HG03108 (cell line): ENCODE measurements around the gene OR51V1.
"Not testable (repeated sequence)": the region's sequence is repeated elsewhere in the genome, so short reads cannot be mapped to it uniquely, and the experiment has no call there.

ENCODE experiments used
- ATAC-seq: cut with Tn5 transposase; IDR thresholded peaks from one replicate; pipeline ENCODE4 v1.9.1; 2021; ENCODE audit warnings: moderate library complexity; ENCODE audit not compliant: unreplicated experiment

OR51V1 gene

GRCh38 chr11:5174934-5175333, 25.5 kb downstream of the OR51V1 start:
- ATAC-seq, result no peak

- ATAC-seq, result no peak
Observed at GRCh38 chr11:5171856-5172255, 28.6 kb downstream of the OR51V1 start.

- ATAC-seq, result not testable (repeated sequence)
Observed at GRCh38 chr11:5165898-5166297, 34.6 kb downstream of the OR51V1 start.

GRCh38 chr11:5164807-5165206, 35.7 kb downstream of the OR51V1 start:
- not testable (repeated sequence) for ATAC-seq

- not testable (repeated sequence) for ATAC-seq
Observed at GRCh38 chr11:5161045-5161444, 39.4 kb downstream of the OR51V1 start.

- ATAC-seq, result not testable (repeated sequence)
Observed at GRCh38 chr11:5160217-5160616, 40.3 kb downstream of the OR51V1 start.

GRCh38 chr11:5159806-5160205, 40.7 kb downstream of the OR51V1 start:
- ATAC-seq, result no peak

GRCh38 chr11:5154657-5155056, 45.8 kb downstream of the OR51V1 start, which contains the start of gene OR52A1:
OR52A1 (minus strand) TSS chr11:5154757; CDS start chr11:5152369, 2,388 bp downstream.
- ATAC-seq, result no peak

GRCh38 chr11:5153574-5154431, 46.7 kb downstream of the OR51V1 start:
- no peak for ATAC-seq

- ATAC-seq, result no peak
Observed at GRCh38 chr11:5151713-5152153, 48.7 kb downstream of the OR51V1 start.
